Right lobe of liver (tissue), 6 donors: ENCODE data around the gene MYLK4. TPM values are rescaled to one million over a fixed set of nuclear protein-coding genes. Genes with fewer than 3 reads are reported as not detected.

Source experiments
- ATAC-seq, 4 donors: fragments of 200-7000 bp; cut with Tn5 transposase; one replicate each; pipeline ENCODE4 v1.9.1; 2020; ENCODE audit warnings: mild to moderate bottlenecking in 4 of 4, moderate library complexity in 4 of 4
- DNase-seq, 3 donors: peaks; one replicate each; pipeline ENCODE4 v3.0.0-alpha.2; 2020
- H3K27ac ChIP-seq, 3 donors: fragments of 200-600 bp; one replicate each; pipeline ENCODE4 v1.8.0; 2022
- H3K27me3 ChIP-seq, 2 donors: fragments of 200-600 bp; one replicate each; pipeline ENCODE4 v1.8.0; 2022
- H3K36me3 ChIP-seq, 4 donors: fragments of 200-600 bp; sonication (generic) in 1 of 4; one replicate each; pipeline versions ENCODE4 v1.5.1 to v1.8.0; 2017 to 2022; ENCODE audit warnings: control low read depth in 1 of 4
- H3K4me1 ChIP-seq, 4 donors: fragments of 200-600 bp; sonication (generic) in 1 of 4; one replicate each; pipeline versions ENCODE4 v1.5.1 to v1.8.0; 2017 to 2022; ENCODE audit warnings: control low read depth in 1 of 4
- H3K4me3 ChIP-seq, 3 donors: fragments of 200-600 bp; one replicate each; pipeline ENCODE4 v1.8.0; 2022
- H3K9me3 ChIP-seq, 4 donors: fragments of 200-600 bp; sonication (generic) in 1 of 4; one replicate each; pipeline versions ENCODE4 v1.5.1 to v1.8.0; 2017 to 2022; ENCODE audit warnings: control low read depth in 1 of 4
- POLR2A ChIP-seq: fragments of 450-650 bp; IDR thresholded peaks from one replicate; pipeline ENCODE4 v1.6.1; 2017; ENCODE audit warnings: antibody characterized with exemption, mild to moderate bottlenecking
- WGBS: methylation state at CpG from one replicate; pipeline ENCODE4 v1.1.6; 2018; ENCODE audit warnings: low coverage, low lambda C conversion rate; ENCODE audit not compliant: insufficient coverage; ENCODE audit errors: missing lambda C conversion rate; 5-methylcytosine and 5-hydroxymethylcytosine counted together
- intact Hi-C, 2 donors: fragments of 100-400 bp; cut with DNase I; formaldehyde crosslinking; loops; one replicate each; pipeline versions ENCODE4 v1.11.2 to v1.14.1; 2022
- total RNA-seq, 6 experiments: library from RNA; depleted of rRNA in 2 of 6; stranded (reverse); fragments of >200 nt in 2 of 6; fragmentation: NEBNext Ultra II Directional in 3 of 6; extraction: Animal tissue kit (Norgen Biotek cat#: 25700) in 3 of 6; gene quantifications; one replicate each; pipeline versions ENCODE4 v1.1.0 to v1.2.4, GENCODE V29; 2016 to 2023
- TF ChIP-seq, protein P1 (sequence below), 4 donors: fragments of 200-600 bp in 3 of 4; fragments of 450-650 bp in 1 of 4; IDR thresholded peaks; one replicate each; pipeline versions ENCODE4 v1.5.1 to v1.8.0; 2016 to 2022; ENCODE audit warnings: antibody characterized with exemption in 4 of 4, mild to moderate bottlenecking in 2 of 4
- donor health status: DM: no; HTN: yes; CAD: no.
- donor health status: DM: no; HTN: no; CAD: no.
- donor health status: DM: no; HTN: no; CAD: no.
- donor health status: DM: no; HTN: yes; CAD: no.
- donor health status: DM: no; HTN: yes; CAD: no.

MYLK4 gene
- total RNA-seq, 6 experiments from 2014 or later: 0.22 to 0.46 (median 0.27) TPM; not detected in 1

DNA sequence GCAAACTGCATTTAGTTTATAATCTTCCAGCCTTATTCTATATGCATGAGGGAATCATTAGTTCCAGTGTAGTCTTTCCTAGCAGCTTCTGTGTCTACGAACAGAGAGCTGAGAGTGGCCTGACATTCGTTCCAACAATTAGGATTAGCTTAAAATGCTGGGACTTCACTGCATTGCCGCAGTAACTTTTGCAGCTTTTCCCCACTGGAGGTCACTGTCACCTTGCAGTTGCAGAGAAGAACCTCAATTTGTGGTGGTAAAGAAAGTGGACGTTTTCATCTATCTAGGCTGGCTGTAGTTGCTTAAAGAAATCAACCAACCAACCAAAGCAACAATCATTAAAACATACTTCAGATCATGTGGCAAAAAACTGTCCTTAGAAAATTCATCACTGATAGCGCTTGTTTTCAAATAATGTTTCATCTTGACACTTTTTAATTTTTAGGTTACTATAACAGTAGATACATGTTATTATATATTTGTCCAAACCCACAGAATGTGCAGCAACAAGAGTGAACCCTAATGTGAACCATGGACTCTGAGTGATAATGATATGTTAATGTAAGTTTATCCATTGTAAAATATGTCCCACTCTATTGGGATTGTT lies 12.2 kb downstream of the MYLK4 start:
- ATAC-seq: peak; percentile 82 to 91 (median 86)
- Histone ChIP-seq H3K36me3 (no peaks in the 10 kb centered on the region), H3K4me3 (no peak overlapping the region), H3K27me3 (no peaks in the 10 kb centered on the region), H3K4me1 (peaks cover 0 to 3% (median 1%) of the 10 kb centered on the region in 4 donors), H3K27ac (no peak overlapping the region), H3K9me3 (no peaks in the 10 kb centered on the region)
- TF ChIP-seq, protein P1, sequence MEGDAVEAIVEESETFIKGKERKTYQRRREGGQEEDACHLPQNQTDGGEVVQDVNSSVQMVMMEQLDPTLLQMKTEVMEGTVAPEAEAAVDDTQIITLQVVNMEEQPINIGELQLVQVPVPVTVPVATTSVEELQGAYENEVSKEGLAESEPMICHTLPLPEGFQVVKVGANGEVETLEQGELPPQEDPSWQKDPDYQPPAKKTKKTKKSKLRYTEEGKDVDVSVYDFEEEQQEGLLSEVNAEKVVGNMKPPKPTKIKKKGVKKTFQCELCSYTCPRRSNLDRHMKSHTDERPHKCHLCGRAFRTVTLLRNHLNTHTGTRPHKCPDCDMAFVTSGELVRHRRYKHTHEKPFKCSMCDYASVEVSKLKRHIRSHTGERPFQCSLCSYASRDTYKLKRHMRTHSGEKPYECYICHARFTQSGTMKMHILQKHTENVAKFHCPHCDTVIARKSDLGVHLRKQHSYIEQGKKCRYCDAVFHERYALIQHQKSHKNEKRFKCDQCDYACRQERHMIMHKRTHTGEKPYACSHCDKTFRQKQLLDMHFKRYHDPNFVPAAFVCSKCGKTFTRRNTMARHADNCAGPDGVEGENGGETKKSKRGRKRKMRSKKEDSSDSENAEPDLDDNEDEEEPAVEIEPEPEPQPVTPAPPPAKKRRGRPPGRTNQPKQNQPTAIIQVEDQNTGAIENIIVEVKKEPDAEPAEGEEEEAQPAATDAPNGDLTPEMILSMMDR (IDR thresholded peaks at IDR 0.05): peak; percentile 65 to 76 (median 74)
- TF ChIP-seq POLR2A: no peak
- DNase-seq: no peak
- intact Hi-C loops: no loop called here
- 19% methylated on average over 5 of the region's 5 CpGs for WGBS

DNA sequence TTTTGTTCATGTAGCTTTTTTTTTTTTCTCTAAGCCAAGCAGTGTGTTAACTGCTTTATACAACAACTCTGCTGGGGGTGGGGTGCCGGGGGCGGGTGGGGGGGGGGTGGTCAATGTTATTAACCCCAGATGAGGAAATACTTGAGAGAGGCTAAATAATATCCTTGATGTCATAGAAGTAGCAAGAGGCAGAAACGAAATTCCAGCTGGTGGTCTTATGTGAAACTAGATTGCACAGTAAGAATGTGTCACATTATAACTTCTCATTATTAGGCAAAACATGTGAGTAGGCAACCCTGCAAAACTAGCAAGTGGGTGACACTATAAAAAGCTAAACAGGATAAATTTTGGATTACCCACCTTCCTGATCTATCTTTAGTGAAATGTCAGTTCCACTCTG lies 12.8 kb downstream of the MYLK4 start:
- ATAC-seq: no peak
- Histone ChIP-seq H3K27ac (no peak overlapping the region), H3K4me3 (no peak overlapping the region), H3K4me1 (no peaks in the 10 kb centered on the region), H3K36me3 (no peaks in the 10 kb centered on the region), H3K27me3 (no peaks in the 10 kb centered on the region), H3K9me3 (no peaks in the 10 kb centered on the region)
- intact Hi-C loops: no loop called here
- no peak for TF ChIP-seq POLR2A
- TF ChIP-seq, protein P1 (IDR thresholded peaks at IDR 0.05): no peak
- no peak for DNase-seq
- WGBS: 39% methylated on average over 3 of the region's 3 CpGs

- WGBS: 51% methylated on average over 2 of the region's 2 CpGs
- Histone ChIP-seq H3K4me3 (no peak overlapping the region), H3K27ac (no peak overlapping the region), H3K27me3 (no peaks in the 10 kb centered on the region), H3K4me1 (no peaks in the 10 kb centered on the region), H3K9me3 (no peaks in the 10 kb centered on the region), H3K36me3 (no peaks in the 10 kb centered on the region)
- DNase-seq: no peak
- intact Hi-C loops: no loop called here
- no peak for ATAC-seq
- TF ChIP-seq, protein P1 (IDR thresholded peaks at IDR 0.05): no peak
- no peak for TF ChIP-seq POLR2A
Measured at GRCh38 chr6:2734488-2735166, 16.1 kb downstream of the MYLK4 start.

DNA sequence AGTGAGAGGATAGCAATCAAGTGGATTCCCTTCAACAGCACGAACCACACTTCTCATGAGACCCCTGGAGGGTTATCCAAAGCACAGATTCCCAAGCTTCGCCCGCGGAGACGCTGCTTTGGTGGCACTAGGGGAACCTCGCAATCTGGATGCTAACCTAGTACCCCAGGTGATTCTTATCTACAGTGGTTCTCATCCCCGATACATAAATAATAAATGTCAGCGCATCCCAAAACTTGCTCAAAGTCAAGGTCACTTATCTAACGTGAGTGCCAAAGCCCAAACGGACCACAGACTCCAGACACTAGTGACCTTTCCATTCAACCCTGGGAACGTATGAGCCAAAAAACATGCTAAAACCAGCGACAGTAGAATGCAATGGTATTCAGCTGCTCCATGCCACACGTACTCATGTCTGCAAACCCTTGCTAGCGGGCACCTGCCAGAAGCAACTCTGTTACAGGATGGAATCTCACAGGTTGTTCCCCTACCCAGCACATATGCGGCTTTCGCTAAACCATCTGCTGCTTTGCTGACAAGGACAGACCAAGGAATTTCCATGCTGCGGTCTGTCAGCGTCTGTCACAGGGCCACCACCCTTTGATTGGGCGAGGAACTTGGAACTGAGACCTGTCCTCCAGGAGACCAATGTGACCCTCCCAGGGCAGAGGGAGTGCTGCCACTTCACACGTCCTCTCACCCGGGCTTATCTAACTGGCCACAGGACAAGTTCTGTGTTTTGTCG lies 16.8 kb downstream of the MYLK4 start:
- Histone ChIP-seq H3K4me3 (no peak overlapping the region), H3K27me3 (no peaks in the 10 kb centered on the region), H3K4me1 (no peaks in the 10 kb centered on the region), H3K9me3 (no peaks in the 10 kb centered on the region), H3K27ac (no peak overlapping the region), H3K36me3 (no peaks in the 10 kb centered on the region)
- no peak for ATAC-seq
- 76% methylated on average over 16 of the region's 22 CpGs for WGBS
- no peak for DNase-seq
- intact Hi-C loops: no loop called here
- TF ChIP-seq POLR2A: no peak
- TF ChIP-seq, protein P1 (IDR thresholded peaks at IDR 0.05): no peak
